Measurements from ENCODE around the gene TNFRSF25. TPM values are rescaled to one million over a fixed set of nuclear protein-coding genes. Genes with fewer than 3 reads are reported as not detected.

Gene TNFRSF25
- total RNA-seq, 1 donor from 2014 or later, result 10.0 TPM

DNA sequence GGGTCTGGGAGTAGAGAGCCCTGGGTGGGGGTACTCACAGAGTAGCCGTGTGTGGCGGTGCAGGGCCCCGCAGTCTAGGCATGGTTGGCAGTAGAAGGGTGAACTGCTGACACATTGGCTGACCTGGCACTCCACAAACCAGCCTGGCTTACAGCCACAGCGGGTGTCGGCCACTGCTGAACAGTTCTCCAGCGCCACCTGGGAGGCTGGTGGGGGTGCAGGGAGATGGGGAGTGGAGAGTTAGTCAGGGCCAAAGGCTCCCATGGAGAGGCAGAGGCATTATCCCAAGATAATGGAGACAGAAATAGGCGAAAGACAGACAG lies 1.5 kb downstream of the TNFRSF25 start:
- Histone ChIP-seq H3K4me1 (peaks cover 4% of the 10 kb centered on the region), H3K27me3 (no peaks in the 10 kb centered on the region), H3K36me3 (no peaks in the 10 kb centered on the region), H3K27ac (no peak overlapping the region), H3K4me3 (no peak overlapping the region), H3K9me3 (no peaks in the 10 kb centered on the region)
- TF ChIP-seq, protein P1, sequence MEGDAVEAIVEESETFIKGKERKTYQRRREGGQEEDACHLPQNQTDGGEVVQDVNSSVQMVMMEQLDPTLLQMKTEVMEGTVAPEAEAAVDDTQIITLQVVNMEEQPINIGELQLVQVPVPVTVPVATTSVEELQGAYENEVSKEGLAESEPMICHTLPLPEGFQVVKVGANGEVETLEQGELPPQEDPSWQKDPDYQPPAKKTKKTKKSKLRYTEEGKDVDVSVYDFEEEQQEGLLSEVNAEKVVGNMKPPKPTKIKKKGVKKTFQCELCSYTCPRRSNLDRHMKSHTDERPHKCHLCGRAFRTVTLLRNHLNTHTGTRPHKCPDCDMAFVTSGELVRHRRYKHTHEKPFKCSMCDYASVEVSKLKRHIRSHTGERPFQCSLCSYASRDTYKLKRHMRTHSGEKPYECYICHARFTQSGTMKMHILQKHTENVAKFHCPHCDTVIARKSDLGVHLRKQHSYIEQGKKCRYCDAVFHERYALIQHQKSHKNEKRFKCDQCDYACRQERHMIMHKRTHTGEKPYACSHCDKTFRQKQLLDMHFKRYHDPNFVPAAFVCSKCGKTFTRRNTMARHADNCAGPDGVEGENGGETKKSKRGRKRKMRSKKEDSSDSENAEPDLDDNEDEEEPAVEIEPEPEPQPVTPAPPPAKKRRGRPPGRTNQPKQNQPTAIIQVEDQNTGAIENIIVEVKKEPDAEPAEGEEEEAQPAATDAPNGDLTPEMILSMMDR (IDR thresholded peaks at IDR 0.05), result no peak
- DNase-seq, result no peak
- ATAC-seq, result no peak
- intact Hi-C loops (cut with DNase I), result no loop called here

GRCh38 chr1:6463120-6463412 lies 2.9 kb downstream of the TNFRSF25 start:
- peaks cover 4% of the 10 kb centered on the region for H3K4me1 ChIP-seq
- H3K27me3 ChIP-seq, result no peaks in the 10 kb centered on the region
- no peak overlapping the region for H3K27ac ChIP-seq
- intact Hi-C loops (cut with DNase I), result no loop called here
- no peak for ATAC-seq
- H3K9me3 ChIP-seq, result no peaks in the 10 kb centered on the region
- H3K4me3 ChIP-seq, result no peak overlapping the region
- no peaks in the 10 kb centered on the region for H3K36me3 ChIP-seq
- no peak for DNase-seq
- TF ChIP-seq, protein P1 (IDR thresholded peaks at IDR 0.05), result no peak

DNA sequence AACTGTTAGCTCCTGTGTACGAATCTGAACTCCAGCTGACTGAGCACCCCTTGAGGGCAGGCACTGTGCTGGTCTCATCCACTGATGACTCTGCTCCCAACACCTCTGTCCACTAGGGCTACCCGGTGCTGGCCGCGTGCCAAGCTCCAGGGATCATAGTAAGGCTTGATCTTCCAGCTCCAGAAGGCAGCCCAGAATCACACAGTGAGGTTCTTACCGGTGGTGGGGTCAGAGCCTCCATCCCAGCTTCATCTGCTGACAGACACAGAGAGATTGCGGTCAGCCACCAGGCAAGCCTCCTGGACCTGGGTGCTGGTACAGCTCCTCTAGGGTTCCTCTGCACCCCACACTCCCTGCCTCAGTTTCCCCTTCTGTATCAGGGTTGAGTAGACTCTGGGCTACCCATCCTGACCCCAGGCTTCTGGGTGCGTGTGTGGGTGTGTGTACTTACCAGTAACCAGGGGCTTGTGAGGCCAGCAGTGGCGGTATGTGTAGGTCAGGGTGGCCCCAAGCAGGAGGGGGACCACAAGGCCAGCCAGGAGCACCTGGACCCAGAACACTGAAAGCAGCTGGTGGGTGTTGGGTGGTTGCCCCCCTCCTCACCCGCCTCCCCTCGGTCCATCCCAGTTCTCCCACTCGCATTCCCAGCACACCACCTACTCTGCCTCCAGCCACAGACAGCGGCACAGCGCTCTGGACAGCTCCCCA lies 3.4 kb downstream of the TNFRSF25 start:
- Histone ChIP-seq H3K4me1 (peaks cover 4% of the 10 kb centered on the region), H3K27ac (no peak overlapping the region), H3K4me3 (no peak overlapping the region), H3K9me3 (no peaks in the 10 kb centered on the region), H3K27me3 (no peaks in the 10 kb centered on the region), H3K36me3 (no peaks in the 10 kb centered on the region)
- TF ChIP-seq, protein P1 (IDR thresholded peaks at IDR 0.05), result no peak
- intact Hi-C loops (cut with DNase I), result no loop called here
- ATAC-seq (no peak), DNase-seq (no peak)

GRCh38 chr1:6461538-6462411 lies 4.2 kb downstream of the TNFRSF25 start:
- no peaks in the 10 kb centered on the region for H3K27me3 ChIP-seq
- no peak overlapping the region for H3K4me3 ChIP-seq
- H3K36me3 ChIP-seq, result no peaks in the 10 kb centered on the region
- no peak for ATAC-seq
- no peaks in the 10 kb centered on the region for H3K9me3 ChIP-seq
- DNase-seq, result no peak
- TF ChIP-seq, protein P1 (IDR thresholded peaks at IDR 0.05), result no peak
- H3K4me1 ChIP-seq, result peaks cover 4% of the 10 kb centered on the region
- H3K27ac ChIP-seq, result no peak overlapping the region
- intact Hi-C loops (cut with DNase I), result no loop called here

DNA sequence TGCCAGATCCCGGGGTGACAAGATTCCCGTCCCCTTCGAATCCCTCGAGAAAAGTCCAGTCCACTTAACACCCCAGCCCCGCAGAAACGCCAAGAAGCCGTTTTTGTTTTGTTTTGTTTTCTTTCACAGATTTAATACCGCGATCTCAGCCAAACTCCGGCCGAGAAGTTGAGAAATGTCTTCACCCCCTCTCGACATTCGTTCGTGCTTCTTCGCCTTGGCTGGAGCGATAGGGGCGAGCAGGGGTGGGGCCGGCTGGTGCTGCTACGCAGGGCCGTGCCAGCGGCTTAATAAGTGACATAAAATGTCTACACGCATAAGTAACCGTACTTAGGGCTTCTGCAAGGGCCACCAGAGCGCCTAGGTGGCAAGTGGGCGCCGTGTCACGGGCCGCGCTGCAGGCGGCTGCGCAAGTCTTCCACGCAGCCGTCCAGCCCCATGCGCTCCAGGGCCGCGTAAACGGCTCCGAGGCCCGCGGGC lies 4.9 kb downstream of the TNFRSF25 start:
- ATAC-seq, result no peak
- peak overlapping the region; percentile 36 for H3K27ac ChIP-seq

More for the DNA sequence above, 4.9 kb downstream of the TNFRSF25 start:
- H3K4me3 ChIP-seq, result peak overlapping the region; percentile 40
- H3K36me3 ChIP-seq, result no peaks in the 10 kb centered on the region
- DNase-seq, result no peak
- intact Hi-C loops (cut with DNase I), result no loop called here
- no peaks in the 10 kb centered on the region for H3K9me3 ChIP-seq
- peaks cover 6% of the 10 kb centered on the region for H3K27me3 ChIP-seq
- H3K4me1 ChIP-seq, result peaks cover 4% of the 10 kb centered on the region
- TF ChIP-seq, protein P1 (IDR thresholded peaks at IDR 0.05), result no peak

Measured in upper lobe of right lung (tissue), 1 donor.